GDM1 (cell line): Measurements from ENCODE around the gene KIF13A.
"Not testable (repeated sequence)": the region's sequence is repeated elsewhere in the genome, so short reads cannot be mapped to it uniquely, and the experiment has no call there.

Experiments used
- DNase-seq: peaks from one replicate; lab custom pipeline; 2025; lab: John Stamatoyannopoulos, UW

KIF13A gene

GRCh38 chr6:17932330-17932852 is 55.0 kb downstream of the KIF13A start:
- DNase-seq, result no peak

GRCh38 chr6:17931227-17931626 is 56.2 kb downstream of the KIF13A start:
- no peak for DNase-seq

GRCh38 chr6:17930321-17930993 is 57.0 kb downstream of the KIF13A start:
- no peak for DNase-seq

- DNase-seq, result no peak
These were observed 58.7 kb downstream of the KIF13A start for GRCh38 chr6:17928514-17929430.

GRCh38 chr6:17927705-17928104 is 59.7 kb downstream of the KIF13A start:
- DNase-seq, result no peak

GRCh38 chr6:17923401-17923863 is 64.0 kb downstream of the KIF13A start:
- no peak for DNase-seq

GRCh38 chr6:17921454-17921853 is 66.0 kb downstream of the KIF13A start:
- DNase-seq, result no peak

GRCh38 chr6:17919496-17919895 is 67.9 kb downstream of the KIF13A start:
- DNase-seq, result no peak

GRCh38 chr6:17917837-17918763 is 69.3 kb downstream of the KIF13A start:
- no peak for DNase-seq

- no peak for DNase-seq
These were observed 72.8 kb downstream of the KIF13A start for GRCh38 chr6:17914651-17915050.

- no peak for DNase-seq
These were observed 74.9 kb downstream of the KIF13A start for GRCh38 chr6:17912521-17912920.

GRCh38 chr6:17911656-17912055 is 75.8 kb downstream of the KIF13A start:
- DNase-seq, result not testable (repeated sequence)

GRCh38 chr6:17910189-17910588 is 77.2 kb downstream of the KIF13A start:
- DNase-seq, result no peak

GRCh38 chr6:17908831-17909230 is 78.6 kb downstream of the KIF13A start:
- no peak for DNase-seq

- DNase-seq, result peak; percentile 88
These were observed 79.8 kb downstream of the KIF13A start for GRCh38 chr6:17907406-17908229.

- no peak for DNase-seq
These were observed 81.5 kb downstream of the KIF13A start for GRCh38 chr6:17905611-17906592.

- no peak for DNase-seq
These were observed 82.8 kb downstream of the KIF13A start for GRCh38 chr6:17904491-17905120.

GRCh38 chr6:17902974-17903373 is 84.5 kb downstream of the KIF13A start:
- no peak for DNase-seq

GRCh38 chr6:17901493-17901892 is 85.9 kb downstream of the KIF13A start:
- no peak for DNase-seq
